ENCODE data around the gene PRPSAP1.

Gene PRPSAP1

GRCh38 chr17:76293106-76293505 lies 60.6 kb downstream of the PRPSAP1 start:
- no peak for TF ChIP-seq CTCF (IDR thresholded peaks at IDR 0.05; ENCODE audit: low read depth, low read length)
- no peak for DNase-seq (ENCODE audit: extremely low read depth, low read depth)

- DNase-seq (ENCODE audit: extremely low read depth, low read depth), result no peak
- no peak for TF ChIP-seq CTCF (IDR thresholded peaks at IDR 0.05; ENCODE audit: low read depth, low read length)
Observed at GRCh38 chr17:76292567-76292966, 61.1 kb downstream of the PRPSAP1 start.

- TF ChIP-seq CTCF (IDR thresholded peaks at IDR 0.05; ENCODE audit: low read depth, low read length), result no peak
- DNase-seq (ENCODE audit: extremely low read depth, low read depth), result no peak
Observed at GRCh38 chr17:76281573-76282371, 71.9 kb downstream of the PRPSAP1 start.

GRCh38 chr17:76280650-76281049 lies 73.1 kb downstream of the PRPSAP1 start:
- TF ChIP-seq CTCF (IDR thresholded peaks at IDR 0.05; ENCODE audit: low read depth, low read length), result no peak
- DNase-seq (ENCODE audit: extremely low read depth, low read depth), result no peak

GRCh38 chr17:76279742-76280287 lies 73.9 kb downstream of the PRPSAP1 start:
- no peak for TF ChIP-seq CTCF (IDR thresholded peaks at IDR 0.05; ENCODE audit: low read depth, low read length)
- DNase-seq (ENCODE audit: extremely low read depth, low read depth), result no peak

GRCh38 chr17:76278952-76279741 lies 74.6 kb downstream of the PRPSAP1 start:
- DNase-seq (ENCODE audit: extremely low read depth, low read depth), result peak; percentile 41
- peak; percentile 92 for TF ChIP-seq CTCF (IDR thresholded peaks at IDR 0.05; ENCODE audit: low read depth, low read length)
